ENCODE data around the gene TSNAXIP1. TPM values are rescaled to one million over a fixed set of nuclear protein-coding genes. Genes with fewer than 3 reads are reported as not detected.

Gene TSNAXIP1
- total RNA-seq, 1 donor from 2014 or later, result 1.8 TPM

GRCh38 chr16:67783353-67783725 lies 23.4 kb upstream of the TSNAXIP1 start:
- no peak overlapping the region for H3K4me3 Mint-ChIP-seq (ENCODE audit: unreplicated experiment)
- no peaks in the 10 kb centered on the region for H3K4me1 Mint-ChIP-seq (ENCODE audit: low read depth)
- TF ChIP-seq CTCF (IDR thresholded peaks at IDR 0.05), result no peak
- H3K27me3 Mint-ChIP-seq (ENCODE audit: low read depth), result no peaks in the 10 kb centered on the region
- no peaks in the 10 kb centered on the region for H3K9me3 Mint-ChIP-seq (ENCODE audit: low read depth)
- no peaks in the 10 kb centered on the region for H3K36me3 Mint-ChIP-seq (ENCODE audit: low read depth)
- no peak overlapping the region for H3K27ac Mint-ChIP-seq (ENCODE audit: unreplicated experiment)
- DNase-seq (ENCODE audit: low spot score), result no peak

- H3K4me1 Mint-ChIP-seq (ENCODE audit: low read depth), result no peaks in the 10 kb centered on the region
- H3K4me3 Mint-ChIP-seq (ENCODE audit: unreplicated experiment), result no peak overlapping the region
- H3K36me3 Mint-ChIP-seq (ENCODE audit: low read depth), result no peaks in the 10 kb centered on the region
Measured at GRCh38 chr16:67786491-67786890, 20.2 kb upstream of the TSNAXIP1 start.

GRCh38 chr16:67790071-67790470 lies 16.6 kb upstream of the TSNAXIP1 start:
- Mint-ChIP-seq H3K9me3 (ENCODE audit: low read depth) (no peaks in the 10 kb centered on the region), H3K27ac (ENCODE audit: unreplicated experiment) (no peak overlapping the region), H3K27me3 (ENCODE audit: low read depth) (no peaks in the 10 kb centered on the region)

More at GRCh38 chr16:67786491-67786890, 20.2 kb upstream of the TSNAXIP1 start:
- DNase-seq (ENCODE audit: low spot score), result no peak
- Mint-ChIP-seq H3K27me3 (ENCODE audit: low read depth) (no peaks in the 10 kb centered on the region), H3K9me3 (ENCODE audit: low read depth) (no peaks in the 10 kb centered on the region), H3K27ac (ENCODE audit: unreplicated experiment) (no peak overlapping the region)
- no peak for TF ChIP-seq CTCF (IDR thresholded peaks at IDR 0.05)

GRCh38 chr16:67796099-67796718 lies 10.5 kb upstream of the TSNAXIP1 start:
- no peak overlapping the region for H3K27ac Mint-ChIP-seq (ENCODE audit: unreplicated experiment)
- peaks cover 9% of the 10 kb centered on the region for H3K4me1 Mint-ChIP-seq (ENCODE audit: low read depth)
- no peak for TF ChIP-seq CTCF (IDR thresholded peaks at IDR 0.05)
- peaks cover 7% of the 10 kb centered on the region for H3K36me3 Mint-ChIP-seq (ENCODE audit: low read depth)
- H3K4me3 Mint-ChIP-seq (ENCODE audit: unreplicated experiment), result no peak overlapping the region
- no peaks in the 10 kb centered on the region for H3K27me3 Mint-ChIP-seq (ENCODE audit: low read depth)
- no peak for DNase-seq (ENCODE audit: low spot score)
- H3K9me3 Mint-ChIP-seq (ENCODE audit: low read depth), result no peaks in the 10 kb centered on the region

More at GRCh38 chr16:67790071-67790470, 16.6 kb upstream of the TSNAXIP1 start:
- Mint-ChIP-seq H3K36me3 (ENCODE audit: low read depth) (no peaks in the 10 kb centered on the region), H3K4me3 (ENCODE audit: unreplicated experiment) (no peak overlapping the region), H3K4me1 (ENCODE audit: low read depth) (no peaks in the 10 kb centered on the region)
- no peak for TF ChIP-seq CTCF (IDR thresholded peaks at IDR 0.05)
- DNase-seq (ENCODE audit: low spot score), result no peak

- DNase-seq (ENCODE audit: low spot score), result no peak
- Mint-ChIP-seq H3K4me3 (ENCODE audit: unreplicated experiment) (no peak overlapping the region), H3K27me3 (ENCODE audit: low read depth) (no peaks in the 10 kb centered on the region), H3K36me3 (ENCODE audit: low read depth) (peaks cover 12% of the 10 kb centered on the region), H3K9me3 (ENCODE audit: low read depth) (no peaks in the 10 kb centered on the region), H3K27ac (ENCODE audit: unreplicated experiment) (peak overlapping the region; percentile 42), H3K4me1 (ENCODE audit: low read depth) (peaks cover 18% of the 10 kb centered on the region)
- no peak for TF ChIP-seq CTCF (IDR thresholded peaks at IDR 0.05)
Measured at GRCh38 chr16:67800338-67800926, 6.3 kb upstream of the TSNAXIP1 start.
